HG03108 (cell line): ENCODE results near the gene NUMA1.

ENCODE experiments used
- ATAC-seq: cut with Tn5 transposase; IDR thresholded peaks from one replicate; pipeline ENCODE4 v1.9.1; 2021; ENCODE audit warnings: moderate library complexity; ENCODE audit not compliant: unreplicated experiment

NUMA1 gene

DNA sequence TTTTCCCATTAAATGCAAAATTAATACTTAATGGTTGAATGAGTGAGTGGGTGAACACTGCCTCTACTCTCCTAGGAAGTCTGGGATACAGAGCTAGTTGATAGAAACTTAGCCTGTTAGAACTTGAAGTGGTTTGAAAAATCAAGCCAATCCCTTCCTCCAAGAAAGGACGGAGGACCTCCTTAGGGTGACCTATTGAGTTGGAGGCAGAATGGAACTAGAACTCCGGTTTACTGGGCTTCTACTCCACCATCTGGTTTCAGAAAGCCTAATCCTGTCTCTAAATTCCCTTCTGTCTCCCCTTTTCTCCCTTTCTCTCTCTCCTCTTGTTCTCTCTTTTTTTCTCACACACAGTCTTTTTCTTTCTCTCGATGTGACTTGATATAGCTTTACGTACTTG, 101.2 kb downstream of the NUMA1 start:
- ATAC-seq, result no peak

DNA sequence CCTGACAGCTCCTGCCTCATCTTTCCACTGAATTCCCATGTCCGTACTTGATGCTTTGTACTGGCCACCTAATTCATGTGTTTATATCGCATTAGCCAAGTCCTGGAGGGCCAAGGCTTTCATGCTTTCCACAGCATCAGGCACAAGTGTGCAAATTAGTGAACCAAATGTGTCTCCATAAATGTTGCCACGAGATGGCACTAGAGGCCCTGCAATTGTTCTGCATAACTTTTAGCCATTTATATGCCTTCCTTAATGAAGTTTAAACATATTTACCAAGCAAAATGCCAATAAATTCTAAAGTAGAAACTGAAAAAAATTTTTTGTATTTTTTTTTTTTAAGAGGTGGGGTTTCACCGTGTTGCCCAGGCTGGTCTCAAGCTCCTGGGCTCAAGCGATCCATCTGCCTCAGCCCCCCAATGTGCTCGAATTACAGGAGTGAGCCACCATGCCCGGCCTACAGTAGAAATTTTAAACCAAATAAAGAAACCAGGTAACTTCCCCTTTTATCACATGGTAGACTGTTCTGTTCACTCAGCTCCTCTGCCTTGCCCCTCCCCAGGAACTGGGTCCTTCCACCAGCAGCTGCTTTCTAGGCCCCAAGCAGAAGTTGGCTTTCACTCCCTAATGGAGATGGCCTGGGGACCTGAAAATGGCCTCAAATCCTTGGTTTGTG, 102.5 kb downstream of the NUMA1 start:
- no peak for ATAC-seq

DNA sequence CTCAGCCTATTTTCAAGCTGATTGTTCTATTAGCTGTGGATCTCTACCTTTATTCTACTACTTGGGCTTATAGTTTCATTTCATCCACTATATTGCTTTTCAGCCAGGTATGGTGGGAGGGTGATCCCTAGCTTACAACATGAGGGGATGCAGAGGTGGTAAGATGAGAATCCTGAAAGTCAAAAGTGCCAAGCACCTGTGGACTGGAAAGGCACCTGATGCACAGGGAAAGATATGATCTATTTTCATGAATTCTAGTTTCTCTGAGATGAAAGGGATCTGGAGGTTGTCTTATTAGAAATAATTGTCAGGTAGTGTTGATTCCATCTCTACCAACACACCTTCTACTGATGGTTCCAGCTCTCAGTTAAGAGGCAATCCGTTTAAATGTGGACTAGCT, 103.3 kb downstream of the NUMA1 start:
- no peak for ATAC-seq

DNA sequence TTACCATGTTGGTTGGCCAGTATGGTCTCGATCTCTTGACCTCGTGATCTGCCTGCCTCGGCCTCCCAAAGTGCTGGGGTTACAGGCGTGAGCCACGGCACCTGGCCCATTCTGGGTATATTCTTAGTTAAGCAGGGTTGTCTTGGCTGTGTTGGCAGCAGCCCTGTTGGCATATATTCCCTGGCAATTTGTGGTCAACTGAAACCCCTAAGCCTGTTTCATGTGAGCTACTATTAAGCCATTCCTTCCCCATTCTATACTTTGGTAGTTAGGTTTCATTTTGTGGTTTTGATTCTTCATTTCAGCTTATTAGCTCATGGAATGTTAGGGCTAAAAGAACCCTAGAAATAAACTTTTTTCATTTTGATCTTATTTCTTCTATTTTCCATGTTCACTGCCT, 103.8 kb downstream of the NUMA1 start:
- ATAC-seq, result no peak

DNA sequence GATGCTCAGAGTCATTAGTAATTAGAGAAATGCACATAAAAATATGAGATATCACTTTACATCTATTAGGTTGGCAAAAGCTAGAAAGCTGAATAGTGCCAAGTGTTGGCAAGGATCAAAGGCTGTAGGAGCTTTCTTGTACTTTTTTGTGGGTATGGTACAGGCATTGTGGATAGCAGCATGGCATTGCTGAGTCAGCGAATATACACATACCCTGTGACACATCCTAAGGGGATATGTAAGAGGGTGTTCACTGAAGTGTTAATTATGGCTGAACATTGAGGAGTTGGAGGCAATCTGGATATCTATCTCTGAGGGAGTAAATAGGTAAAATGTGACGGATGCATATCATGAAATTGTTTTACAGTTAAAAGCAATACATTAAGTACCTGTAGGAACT, 108.7 kb downstream of the NUMA1 start:
- no peak for ATAC-seq

DNA sequence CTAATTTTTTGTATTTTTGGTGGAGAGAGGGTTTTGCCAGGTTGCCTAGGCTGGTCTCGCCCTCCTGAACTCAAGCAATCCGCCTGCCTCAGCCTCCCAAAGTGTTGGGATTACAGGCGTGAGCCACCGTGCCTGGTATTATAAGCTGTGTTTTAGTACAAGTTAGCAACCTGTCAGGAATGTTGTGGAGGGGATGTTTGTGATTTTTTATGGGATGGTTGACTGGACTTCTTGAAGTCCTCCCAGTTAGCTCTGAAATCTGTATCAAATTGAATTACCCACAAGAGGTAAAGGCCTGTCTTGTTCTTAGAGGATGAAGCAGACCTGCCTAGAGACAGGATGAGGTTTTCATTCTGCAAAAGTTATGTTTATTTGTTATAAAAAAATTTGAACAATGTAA, 115.7 kb downstream of the NUMA1 start:
- no peak for ATAC-seq

DNA sequence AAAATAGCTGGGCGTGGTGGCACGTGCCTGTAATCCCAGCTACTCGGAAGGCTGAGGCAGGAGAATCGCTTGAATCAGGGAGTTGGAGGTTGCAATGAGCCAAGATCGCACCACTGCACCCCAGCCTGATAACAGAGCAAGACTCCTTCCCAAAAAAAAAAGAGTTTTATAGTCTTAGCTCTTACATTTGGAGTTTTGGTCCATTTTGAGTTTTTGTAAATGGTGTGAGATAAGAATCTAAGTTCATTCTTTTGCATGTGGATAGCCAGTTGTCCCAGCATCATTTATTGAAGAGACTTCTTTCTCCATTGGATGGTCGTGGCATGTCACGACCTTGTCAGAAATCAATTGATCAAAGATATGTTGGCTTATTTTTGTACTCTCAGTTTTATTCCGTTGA, 116.9 kb downstream of the NUMA1 start:
- ATAC-seq, result no peak

DNA sequence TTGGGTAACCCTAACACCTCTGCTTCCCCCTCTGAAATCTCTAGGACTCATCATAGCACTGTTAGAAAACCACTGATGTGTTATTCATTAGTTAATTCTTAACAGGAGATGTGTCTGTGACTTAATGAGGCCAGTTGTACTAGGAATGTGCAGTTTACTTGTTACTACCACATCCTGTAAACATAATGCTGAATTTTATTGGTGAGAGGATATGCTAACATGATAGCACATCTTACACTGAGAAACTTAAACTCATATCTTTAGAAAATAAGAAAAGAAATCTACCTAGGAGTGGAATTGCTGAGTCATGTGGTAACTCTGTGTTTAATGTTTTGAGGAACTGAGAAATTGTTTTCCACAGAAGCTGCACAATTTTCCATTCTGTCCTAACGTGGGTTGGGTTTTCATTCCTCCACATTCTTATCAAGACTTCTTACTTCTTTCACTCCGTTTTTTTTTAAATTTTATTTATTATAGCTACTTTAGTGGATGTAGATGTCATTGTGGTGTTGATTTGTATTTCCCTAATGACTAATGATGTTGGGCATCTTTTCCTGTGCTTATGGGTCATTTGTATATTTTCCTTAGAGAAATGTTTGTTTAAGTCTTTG, 117.8 kb downstream of the NUMA1 start:
- ATAC-seq, result peak; percentile 60

DNA sequence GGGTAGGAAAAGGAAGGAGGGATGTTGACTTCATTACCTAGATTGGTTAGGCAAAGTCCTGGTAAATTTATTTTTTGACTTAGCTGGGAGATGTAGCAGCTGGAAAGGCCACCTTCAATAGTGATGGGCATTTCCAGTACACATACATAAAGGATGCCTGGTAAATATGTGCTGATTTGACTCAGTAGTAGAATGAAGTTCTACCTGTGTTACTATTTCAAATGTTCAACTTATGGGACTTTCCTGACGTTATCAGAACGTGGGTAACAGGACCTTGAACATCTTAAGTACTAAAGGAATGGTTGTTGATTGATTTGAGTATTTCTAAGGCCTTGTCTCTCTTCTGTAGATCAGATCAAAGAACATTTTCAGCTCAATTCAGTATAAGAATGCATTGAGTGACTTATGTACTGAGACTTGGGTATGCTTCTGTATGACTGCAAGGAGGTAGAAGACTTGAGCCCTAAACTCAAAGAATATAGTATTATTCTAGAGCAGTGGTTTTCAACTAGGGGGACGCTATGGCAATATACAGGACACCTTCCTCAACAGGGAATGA, 124.4 kb downstream of the NUMA1 start:
- no peak for ATAC-seq
